GM21367 (cell line): ENCODE data around the gene ANKRD26.
A peak's percentile ranks its signal among the peaks of the same experiment; 100 is the strongest.

Experiments
- ATAC-seq: cut with Tn5 transposase; IDR thresholded peaks from one replicate; pipeline ENCODE4 v1.9.1; 2021; ENCODE audit not compliant: unreplicated experiment

Gene ANKRD26

DNA sequence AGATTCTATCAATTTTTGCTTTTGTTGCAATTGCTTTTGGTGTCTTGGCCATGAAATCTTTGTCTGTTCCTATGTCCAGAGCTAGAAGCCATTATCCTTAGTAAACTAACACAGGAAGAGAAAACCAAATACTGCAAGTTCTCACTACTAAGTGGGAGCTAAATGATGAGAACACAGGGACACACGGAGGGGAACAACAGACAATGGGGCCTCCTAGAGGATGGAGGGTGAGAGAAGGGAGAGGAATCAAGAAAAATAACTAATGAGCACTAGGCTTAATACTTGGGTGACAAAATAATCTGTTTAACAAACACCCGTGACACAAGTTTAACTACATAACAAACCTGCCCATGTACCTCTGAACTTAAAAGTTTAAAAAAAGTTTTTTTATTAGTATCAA lies 78.2 kb downstream of the ANKRD26 start:
- ATAC-seq = no peak

DNA sequence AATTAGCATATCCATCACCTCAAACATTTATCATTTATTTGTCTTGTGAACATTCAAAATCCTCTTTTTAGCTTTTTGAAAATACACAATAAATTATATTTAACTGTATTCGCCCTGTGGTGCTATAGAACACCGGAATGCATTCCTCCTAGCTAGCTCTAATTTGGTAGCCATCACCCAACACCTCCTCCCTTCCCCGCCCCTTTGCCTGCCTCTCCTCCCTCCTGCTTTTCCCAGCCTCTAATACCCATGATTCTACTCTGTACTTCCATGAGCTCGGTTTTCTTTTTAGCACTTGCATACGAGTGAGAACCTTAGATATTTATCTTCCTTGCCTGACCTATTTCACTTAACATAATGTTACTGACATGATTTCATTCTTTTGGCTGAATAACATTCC lies 80.1 kb downstream of the ANKRD26 start:
- ATAC-seq = no peak

DNA sequence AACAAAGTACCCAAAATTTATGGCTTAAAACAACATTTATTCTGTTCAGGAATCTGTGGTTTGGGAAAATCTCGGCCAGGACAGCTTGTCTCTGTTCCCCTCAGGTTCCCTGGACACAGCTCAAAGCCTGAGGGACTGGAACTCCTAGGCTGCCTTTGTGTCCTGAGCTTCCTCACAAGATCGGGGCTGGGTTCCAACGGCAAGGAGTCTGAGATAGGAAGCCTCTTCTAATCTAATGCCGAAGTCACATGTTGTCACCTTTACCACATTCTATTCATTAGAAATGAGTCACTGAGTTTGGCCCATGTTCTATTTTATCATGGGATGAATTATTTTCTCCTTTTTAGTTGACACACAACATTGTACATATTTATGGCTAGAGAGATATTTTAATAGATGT lies 80.5 kb downstream of the ANKRD26 start:
- ATAC-seq = no peak

DNA sequence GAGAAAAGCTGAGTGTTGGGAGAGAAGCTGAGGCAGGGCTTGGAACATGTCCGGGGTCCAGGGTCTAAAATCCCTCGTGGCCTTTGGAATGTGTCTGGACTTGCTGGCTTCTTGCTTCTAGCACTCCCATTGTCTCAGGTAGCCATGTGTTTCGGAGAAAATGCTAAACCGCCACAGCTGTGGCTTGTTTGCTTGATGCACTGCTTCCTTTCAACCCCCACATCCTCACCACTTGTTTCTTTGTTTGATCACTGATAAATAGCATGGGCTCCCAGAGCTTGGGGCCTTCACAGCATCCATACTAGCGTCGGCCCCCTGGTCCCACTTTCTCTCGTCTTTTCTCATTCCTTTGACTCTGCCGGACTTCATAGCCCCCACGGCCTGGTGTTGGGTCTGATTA lies 102.7 kb downstream of the ANKRD26 start:
- ATAC-seq = no peak

DNA sequence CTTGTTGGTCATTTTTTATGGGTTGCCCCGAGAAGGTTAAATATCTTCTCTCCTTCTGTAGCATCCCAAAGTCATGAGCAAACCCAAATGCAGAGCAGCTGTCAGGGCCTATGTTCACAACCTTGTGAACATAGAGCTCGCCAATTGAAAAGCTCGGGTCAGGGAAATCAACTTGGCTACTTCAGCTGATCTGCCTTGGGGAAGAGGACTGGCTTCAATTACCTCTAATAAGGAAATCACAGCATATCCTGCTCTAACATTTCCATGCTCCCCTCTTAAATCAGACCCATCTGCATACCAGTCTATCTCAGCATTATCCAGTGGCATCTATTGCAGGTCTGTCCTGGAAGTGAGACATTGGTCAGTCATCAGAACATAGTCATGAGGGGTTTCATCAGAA lies 105.6 kb downstream of the ANKRD26 start:
- no peak for ATAC-seq

DNA sequence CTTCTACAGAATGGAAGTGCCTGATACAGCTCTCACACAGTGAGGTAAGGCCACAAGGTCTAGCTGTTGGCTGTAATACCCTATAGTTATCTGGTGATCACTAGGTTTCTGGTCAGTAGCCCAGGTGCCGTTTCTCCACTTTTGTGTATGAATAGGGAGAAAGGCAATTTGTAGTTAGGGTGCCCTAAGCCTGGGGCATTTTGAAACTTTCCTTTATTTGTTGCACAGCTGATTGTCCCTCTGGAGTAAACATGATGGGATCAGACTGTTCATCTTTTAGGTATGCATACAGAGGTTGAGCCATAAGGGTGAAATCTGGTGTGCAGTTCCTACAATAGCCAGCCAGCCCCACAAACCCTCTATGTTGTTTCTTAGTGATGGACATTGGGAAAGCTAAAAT lies 112.4 kb downstream of the ANKRD26 start:
- no peak for ATAC-seq

DNA sequence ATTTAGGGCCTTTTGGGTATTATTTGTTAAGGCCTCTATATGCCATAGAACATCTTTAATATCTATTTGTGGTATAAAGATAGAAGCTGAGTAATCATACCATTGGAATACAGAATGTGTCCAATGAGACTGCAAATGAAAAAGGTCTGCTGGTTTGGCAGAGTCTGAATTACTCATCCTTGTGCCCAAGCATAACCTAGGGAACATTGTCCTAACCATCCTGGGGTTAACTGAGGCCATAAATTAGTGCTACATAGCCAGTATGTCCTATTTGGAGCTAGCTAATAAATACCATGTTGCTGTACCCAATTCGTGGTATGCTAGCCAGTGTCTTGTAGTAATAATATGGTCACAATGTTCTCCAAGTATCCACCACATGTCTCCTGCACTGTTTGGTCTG lies 117.1 kb downstream of the ANKRD26 start:
- no peak for ATAC-seq

DNA sequence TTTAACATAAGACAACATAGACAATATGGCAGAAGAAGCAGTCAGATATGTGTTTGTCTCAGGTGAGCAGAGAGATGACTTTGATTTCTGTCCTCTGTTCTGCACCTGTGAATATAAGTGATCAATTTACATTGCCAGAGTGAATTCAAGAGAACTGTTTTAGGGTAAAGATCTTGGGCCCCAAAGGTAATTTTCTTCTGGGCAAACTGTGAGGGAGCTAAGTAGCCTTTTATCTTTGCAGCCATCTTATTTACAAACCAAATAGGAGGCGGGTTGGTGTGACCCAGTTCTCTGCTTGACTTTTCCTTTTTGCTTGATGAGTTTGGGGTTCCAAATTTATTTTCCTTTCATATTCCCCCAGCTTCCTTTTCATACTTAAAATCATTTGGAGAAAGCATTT lies 118.2 kb downstream of the ANKRD26 start:
- ATAC-seq = no peak

DNA sequence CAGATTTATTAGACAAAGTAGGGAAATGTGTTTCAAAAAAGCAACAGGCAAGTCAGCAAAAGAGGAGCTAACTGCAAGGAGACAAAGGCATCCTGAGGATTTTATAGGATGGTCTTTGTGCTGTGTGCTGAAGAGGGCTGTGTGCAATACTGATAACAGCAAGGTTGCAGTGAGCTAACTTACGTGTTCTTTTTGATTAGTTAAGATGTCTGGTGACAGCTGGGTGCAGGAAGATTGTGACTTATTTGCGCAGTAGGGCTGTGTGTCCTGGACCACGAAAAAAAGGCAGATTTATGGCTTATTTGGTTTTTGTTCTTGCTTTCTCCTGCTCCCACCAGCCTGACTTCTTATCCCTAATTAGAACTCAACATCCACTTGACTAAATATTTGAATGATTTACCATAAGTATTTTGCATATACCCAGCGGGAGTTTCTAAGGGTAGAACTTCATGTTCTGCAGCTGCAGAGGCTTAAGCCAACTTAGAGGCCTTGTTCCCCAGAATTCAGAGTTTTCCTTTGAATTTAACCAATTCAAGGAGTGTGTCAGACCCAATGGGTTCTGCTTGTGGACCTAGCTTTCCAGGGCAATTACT lies 119.0 kb downstream of the ANKRD26 start:
- no peak for ATAC-seq

DNA sequence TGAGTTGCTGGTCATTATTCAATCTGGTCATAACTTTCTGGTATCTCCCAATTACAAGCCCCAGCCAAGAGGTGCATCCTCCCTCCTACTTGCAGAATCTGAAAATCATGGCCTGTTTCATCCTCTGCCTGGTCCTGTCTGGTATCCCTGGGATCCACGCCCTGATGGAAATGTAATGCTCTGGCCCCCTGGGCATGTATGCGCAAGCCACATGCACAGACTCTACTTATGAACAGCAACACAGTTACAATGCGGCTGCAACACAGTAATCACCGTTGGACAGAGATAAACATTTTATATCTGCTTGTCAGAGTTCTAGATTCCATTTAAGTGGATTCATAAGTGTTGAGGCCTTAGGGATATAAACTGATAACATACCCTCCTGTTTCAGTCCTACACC lies 121.8 kb downstream of the ANKRD26 start:
- ATAC-seq = no peak

DNA sequence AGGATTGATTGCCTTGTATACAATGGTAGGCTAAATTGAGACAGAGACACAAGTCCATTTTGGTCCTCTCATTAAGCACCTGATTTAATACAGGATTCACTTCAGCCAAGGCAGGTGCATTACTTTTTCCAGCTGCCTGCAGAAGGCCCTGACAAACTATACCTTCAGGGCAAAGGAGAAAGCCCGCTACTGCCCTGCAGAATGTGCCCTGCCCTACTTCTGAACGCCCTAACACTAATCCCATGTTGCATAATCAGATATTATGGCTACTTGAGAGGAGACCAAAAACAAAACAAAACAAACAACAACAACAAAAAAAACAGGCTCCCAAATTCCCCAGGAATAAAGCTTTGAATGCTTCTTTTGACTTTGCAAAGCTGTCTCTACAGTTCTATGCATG lies 122.7 kb downstream of the ANKRD26 start:
- ATAC-seq = no peak

DNA sequence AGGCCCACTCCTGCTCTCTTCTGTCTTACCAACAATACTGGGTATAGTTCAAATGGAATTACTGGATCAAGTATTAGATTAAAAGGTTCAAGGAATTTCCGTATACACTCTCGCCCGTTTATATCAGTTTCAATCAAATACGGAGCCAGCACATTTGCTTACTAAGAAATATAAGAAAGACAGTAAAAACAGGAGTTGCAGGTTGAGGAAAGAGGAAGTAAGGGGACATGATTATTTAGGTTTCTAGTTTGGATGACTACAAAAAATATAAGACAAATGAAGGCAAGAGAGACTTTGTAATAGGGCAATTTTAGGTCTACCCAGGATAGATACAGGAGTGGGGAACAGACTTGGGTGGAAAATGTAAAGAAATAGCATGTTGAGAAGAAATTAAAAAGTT lies 129.6 kb downstream of the ANKRD26 start:
- no peak for ATAC-seq

DNA sequence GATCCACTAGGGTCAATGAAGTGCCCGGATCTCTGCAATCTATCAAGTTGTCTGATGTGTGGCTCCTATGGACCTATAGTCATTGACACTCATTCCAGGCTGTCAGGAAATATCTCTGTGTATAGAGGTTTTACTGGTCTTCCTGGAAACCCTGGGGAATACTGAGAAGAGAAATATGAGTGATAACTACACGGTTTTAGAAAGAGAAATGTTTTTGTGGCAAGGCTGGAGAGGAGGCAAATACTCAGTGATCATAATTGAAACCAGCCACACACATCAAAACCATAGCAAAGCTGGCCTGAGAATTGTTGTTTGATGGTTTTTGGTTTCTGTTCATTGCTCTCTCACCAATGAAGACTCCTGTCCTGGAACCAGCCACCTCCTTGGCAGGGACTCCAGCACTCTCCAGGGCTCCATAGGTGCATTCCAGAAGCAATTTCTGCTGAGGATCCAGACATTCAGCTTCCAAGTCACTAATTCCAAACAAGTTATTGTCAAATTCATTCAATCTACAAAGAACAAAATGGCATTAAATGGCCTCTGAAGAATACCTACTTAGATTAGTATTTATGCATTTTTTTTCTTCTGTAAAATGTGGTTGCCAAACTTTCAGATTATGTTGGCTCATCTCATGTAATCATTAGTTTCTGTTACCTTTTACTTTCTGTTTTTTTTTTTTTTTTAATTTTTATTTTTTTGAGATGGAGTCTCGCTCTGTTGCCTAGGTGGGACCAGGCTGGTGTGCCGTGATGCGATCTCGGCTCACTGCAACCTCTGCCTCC lies 131.0 kb downstream of the ANKRD26 start:
- ATAC-seq = peak; percentile 89

DNA sequence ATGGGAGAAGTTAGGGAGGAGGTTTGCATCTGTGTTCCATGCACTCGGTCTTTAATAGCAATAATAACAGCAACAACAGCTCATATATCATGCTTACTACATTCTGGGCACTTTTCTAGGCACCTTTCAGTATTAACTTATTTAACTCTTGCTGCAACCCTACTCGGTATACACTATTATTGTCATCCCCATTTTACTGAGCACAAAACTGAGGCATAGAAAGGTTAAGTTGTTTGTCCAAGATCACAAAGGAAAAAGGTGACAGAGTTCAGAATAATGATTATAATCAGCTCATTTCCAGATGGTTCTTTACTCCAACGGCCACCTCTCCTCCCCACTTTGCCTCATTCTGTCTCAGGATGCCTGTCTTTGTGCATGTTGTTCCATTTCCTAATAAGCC lies 137.5 kb downstream of the ANKRD26 start:
- ATAC-seq = no peak

DNA sequence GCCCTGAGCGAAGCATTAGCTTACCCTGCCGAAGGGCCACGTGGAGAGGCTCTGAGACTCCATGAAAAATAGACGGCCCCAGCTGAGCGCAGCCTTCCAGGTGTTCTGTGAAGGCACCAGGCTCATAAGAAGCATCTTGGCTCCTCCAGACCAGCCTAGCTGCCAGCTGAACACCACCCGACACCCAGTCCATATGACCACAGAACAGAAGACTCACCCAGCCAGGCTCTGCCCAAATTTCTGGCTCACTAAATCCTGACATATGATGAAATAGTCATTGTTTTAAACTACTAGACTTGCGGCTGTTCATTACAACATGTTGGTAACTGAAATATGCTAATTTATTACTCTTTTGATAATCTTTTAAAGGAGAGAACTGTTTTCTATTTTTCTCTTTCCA lies 140.0 kb downstream of the ANKRD26 start:
- no peak for ATAC-seq

DNA sequence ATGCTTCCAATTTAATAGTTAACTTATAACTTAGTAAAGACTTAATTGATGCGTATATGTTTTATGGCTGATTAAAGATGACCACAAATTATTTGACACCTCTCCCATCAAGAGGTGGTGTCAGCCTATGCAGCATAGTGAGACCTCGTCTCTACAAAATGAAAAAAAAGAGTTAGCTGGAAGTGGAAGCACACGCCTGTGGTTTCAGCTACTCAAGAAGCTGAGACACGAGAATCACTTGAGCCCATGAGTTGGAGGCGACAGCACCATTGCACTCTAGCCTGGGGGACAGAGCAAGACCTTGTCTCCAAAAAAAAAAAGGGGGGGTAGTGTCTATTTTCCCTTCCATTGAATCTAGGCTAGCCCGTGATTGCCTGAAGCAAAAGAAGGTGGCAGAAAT lies 140.5 kb downstream of the ANKRD26 start:
- ATAC-seq = no peak
